ENCODE measurements around the gene TECPR1.

TECPR1 gene

GRCh38 chr7:98251601-98252424, at the start of gene TECPR1:
Gene TECPR1, minus strand, starts transcription at chr7:98252232. Its CDS starts 6,086 bp downstream, at chr7:98246146.
- peak; percentile 94 for DNase-seq

GRCh38 chr7:98300595-98301372, 48.8 kb upstream of the TECPR1 start:
- DNase-seq: peak; percentile 17

- peak; percentile 13 for DNase-seq
These were observed 45.7 kb upstream of the TECPR1 start for GRCh38 chr7:98297626-98298286.

GRCh38 chr7:98296833-98297232, 44.8 kb upstream of the TECPR1 start:
- peak; percentile 18 for DNase-seq

- DNase-seq: peak; percentile 25
These were observed 43.6 kb upstream of the TECPR1 start for GRCh38 chr7:98295467-98296192.

GRCh38 chr7:98294798-98295382, 42.9 kb upstream of the TECPR1 start:
- peak; percentile 51 for DNase-seq

- peak; percentile 19 for DNase-seq
These were observed 42.3 kb upstream of the TECPR1 start for GRCh38 chr7:98294326-98294725.

- peak; percentile 3 for DNase-seq
These were observed 41.7 kb upstream of the TECPR1 start for GRCh38 chr7:98293746-98294145.

GRCh38 chr7:98293265-98293664, 41.2 kb upstream of the TECPR1 start:
- DNase-seq: peak; percentile 15

GRCh38 chr7:98291717-98292116, 39.7 kb upstream of the TECPR1 start:
- DNase-seq: no peak

- no peak for DNase-seq
These were observed 37.4 kb upstream of the TECPR1 start for GRCh38 chr7:98289333-98289875.

GRCh38 chr7:98288064-98288823, 36.2 kb upstream of the TECPR1 start:
- DNase-seq: no peak

- DNase-seq: no peak
These were observed 35.5 kb upstream of the TECPR1 start for GRCh38 chr7:98287486-98287959.

- no peak for DNase-seq
These were observed 34.9 kb upstream of the TECPR1 start for GRCh38 chr7:98286701-98287485.

GRCh38 chr7:98286093-98286539, 34.1 kb upstream of the TECPR1 start:
- no peak for DNase-seq

GRCh38 chr7:98285157-98286092, 33.4 kb upstream of the TECPR1 start:
- no peak for DNase-seq

- peak; percentile 66 for DNase-seq
These were observed 32.5 kb upstream of the TECPR1 start for GRCh38 chr7:98284335-98285036.

- DNase-seq: no peak
These were observed 31.8 kb upstream of the TECPR1 start for GRCh38 chr7:98283887-98284222.

Data from left hindlimb (tissue), 1 donor.